Body of pancreas (tissue), 4 donors: ENCODE results near the gene KCNC1.

Source experiments
- CTCF ChIP-seq, 7 experiments: fragments of 450-650 bp in 4 of 7; fragments of 200-600 bp in 3 of 7; sonication (generic) in 3 of 7; IDR thresholded peaks; one replicate each; pipeline ENCODE4 v1.5.1; 2016 to 2019; ENCODE audit warnings: antibody characterized with exemption in 7 of 7
- POLR2A ChIP-seq, 3 donors: fragments of 450-650 bp; IDR thresholded peaks; one replicate each; pipeline ENCODE4 v1.6.1; 2016; ENCODE audit warnings: antibody characterized with exemption in 3 of 3, mild to moderate bottlenecking in 2 of 3

GRCh38 chr11:17687946-17688670 lies 46.5 kb upstream of the KCNC1 start:
- TF ChIP-seq POLR2A (IDR thresholded peaks at IDR 0.05) (no peak), CTCF (IDR thresholded peaks at IDR 0.05) (no peak)
